Subcutaneous abdominal adipose tissue (tissue), 5 donors: ENCODE measurements around the gene RNPEP.
A peak's percentile ranks its signal among the peaks of the same experiment; 100 is the strongest.
"Not testable (repeated sequence)": the region's sequence is repeated elsewhere in the genome, so short reads cannot be mapped to it uniquely, and the experiment has no call there.

ENCODE experiments used
- H3K27ac ChIP-seq: one replicate; pipeline ENCODE4 v1.7.0; 2013; ENCODE audit warnings: low read depth, mild to moderate bottlenecking, inconsistent platforms, low read length, moderate library complexity
- H3K27me3 ChIP-seq, 5 donors: one replicate each; pipeline ENCODE4 v1.7.0; 2013; ENCODE audit warnings: low read length in 5 of 5, inconsistent platforms in 1 of 5; ENCODE audit not compliant: control insufficient read depth in 5 of 5, insufficient read depth in 4 of 5
- H3K36me3 ChIP-seq, 5 donors: one replicate each; pipeline ENCODE4 v1.7.0; 2013; ENCODE audit warnings: low read length in 5 of 5; ENCODE audit not compliant: control insufficient read depth in 5 of 5, insufficient read depth in 5 of 5
- H3K4me1 ChIP-seq, 5 donors: one replicate each; pipeline ENCODE4 v1.7.0; 2013; ENCODE audit warnings: low read length in 5 of 5, mild to moderate bottlenecking in 3 of 5, moderate library complexity in 1 of 5; ENCODE audit not compliant: control insufficient read depth in 5 of 5, insufficient read depth in 5 of 5
- H3K4me3 ChIP-seq, 5 donors: one replicate each; pipeline ENCODE4 v1.7.0; 2013; ENCODE audit warnings: low read length in 5 of 5, low read depth in 1 of 5
- H3K9ac ChIP-seq, 5 donors: one replicate each; pipeline ENCODE4 v1.7.0; 2013; ENCODE audit warnings: low read length in 5 of 5, mild to moderate bottlenecking in 4 of 5, moderate library complexity in 3 of 5
- H3K9me3 ChIP-seq, 5 donors: one replicate each; pipeline ENCODE4 v1.7.0; 2013; ENCODE audit warnings: low read length in 5 of 5; ENCODE audit not compliant: control insufficient read depth in 5 of 5
- donor health status: healthy.
- donor health status: healthy.
- donor health status: healthy.
- donor health status: healthy.
- donor health status: healthy.

Gene RNPEP

GRCh38 chr1:201955009-201955728 is 27.3 kb upstream of the RNPEP start, which contains the start of gene TIMM17A:
TIMM17A (plus strand) TSS chr1:201955503; CDS start chr1:201955527, 24 bp downstream.
- no peaks in the 10 kb centered on the region for H3K27me3 ChIP-seq
- H3K36me3 ChIP-seq, result peaks cover 0 to 17% (median 12%) of the 10 kb centered on the region in 5 donors
- H3K4me1 ChIP-seq, result peaks cover 0 to 19% (median 12%) of the 10 kb centered on the region in 5 donors
- no peaks in the 10 kb centered on the region for H3K9me3 ChIP-seq
- H3K4me3 ChIP-seq, result peak within 1 kb of the TSS; percentile 89 to 100 (median 99)
- H3K9ac ChIP-seq, result peak within 1 kb of the TSS; percentile 83 to 99 (median 86)
- peak within 1 kb of the TSS; percentile 84 for H3K27ac ChIP-seq

- Histone ChIP-seq H3K9ac (peak overlapping the region; percentile 80 to 99 (median 86)), H3K4me3 (peak overlapping the region; percentile 89 to 100 (median 99)), H3K4me1 (peaks cover 0 to 16% (median 12%) of the 10 kb centered on the region in 5 donors), H3K27me3 (no peaks in the 10 kb centered on the region), H3K36me3 (peaks cover 0 to 17% (median 15%) of the 10 kb centered on the region in 5 donors), H3K27ac (peak overlapping the region; percentile 84), H3K9me3 (no peaks in the 10 kb centered on the region)
Observed at GRCh38 chr1:201955729-201956143, 26.7 kb upstream of the RNPEP start.

DNA sequence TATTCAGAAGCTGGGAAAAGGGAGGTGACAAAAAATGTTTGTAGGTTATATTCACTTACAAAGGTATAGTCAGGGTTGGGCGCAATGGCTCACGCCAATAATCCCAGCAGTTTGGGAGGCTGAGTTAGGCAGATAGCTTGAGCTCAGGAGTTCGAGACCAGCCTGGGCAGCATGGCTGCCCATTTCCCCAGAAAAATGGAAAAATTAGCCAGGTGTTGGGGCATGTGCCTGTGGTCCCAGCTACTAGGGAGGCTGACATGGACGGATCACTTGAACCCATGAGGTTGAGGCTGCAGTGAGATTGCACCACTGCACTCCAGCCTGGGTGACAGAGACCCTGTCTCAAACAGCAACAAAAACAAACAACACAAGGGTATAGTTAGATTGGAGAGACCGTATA is 24.1 kb upstream of the RNPEP start:
- H3K27me3 ChIP-seq, result no peaks in the 10 kb centered on the region
- H3K4me3 ChIP-seq, result no peak overlapping the region
- H3K9me3 ChIP-seq, result no peaks in the 10 kb centered on the region
- H3K27ac ChIP-seq, result no peak overlapping the region
- H3K36me3 ChIP-seq, result peaks cover 5 to 43% (median 34%) of the 10 kb centered on the region in 5 donors
- no peak overlapping the region for H3K9ac ChIP-seq
- H3K4me1 ChIP-seq, result peaks cover 0 to 16% (median 12%) of the 10 kb centered on the region in 5 donors

DNA sequence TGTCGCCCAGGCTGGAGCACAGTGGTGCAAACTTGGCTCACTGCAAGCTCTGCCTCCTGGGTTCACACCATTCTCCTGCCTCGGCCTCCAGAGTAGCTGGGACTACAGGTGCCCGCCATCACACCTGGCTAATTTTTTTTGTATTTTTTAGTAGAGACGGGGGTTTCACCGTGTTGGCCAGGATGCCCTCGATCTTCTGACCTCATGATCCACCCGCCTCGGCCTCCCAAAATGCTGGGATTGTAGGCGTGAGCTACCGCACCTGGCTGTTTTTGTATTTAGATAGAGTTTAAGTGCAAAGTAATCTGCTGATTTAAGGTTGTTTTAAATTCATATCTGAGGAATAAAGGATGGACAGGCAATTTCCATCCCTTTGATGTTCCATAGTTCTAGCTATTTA is 20.1 kb upstream of the RNPEP start:
- H3K9ac ChIP-seq, H3K27ac ChIP-seq, H3K4me3 ChIP-seq, H3K9me3 ChIP-seq, H3K27me3 ChIP-seq, H3K4me1 ChIP-seq: not testable (repeated sequence)
- H3K36me3 ChIP-seq, result peaks cover 23 to 74% (median 61%) of the 10 kb centered on the region in 5 donors

- Histone ChIP-seq H3K27me3 (no peaks in the 10 kb centered on the region), H3K9ac (no peak overlapping the region), H3K4me1 (no peaks in the 10 kb centered on the region), H3K9me3 (no peaks in the 10 kb centered on the region), H3K36me3 (peaks cover 30 to 73% (median 55%) of the 10 kb centered on the region in 5 donors), H3K4me3 (no peak overlapping the region), H3K27ac (no peak overlapping the region)
Observed at GRCh38 chr1:201964261-201964660, 18.2 kb upstream of the RNPEP start.

DNA sequence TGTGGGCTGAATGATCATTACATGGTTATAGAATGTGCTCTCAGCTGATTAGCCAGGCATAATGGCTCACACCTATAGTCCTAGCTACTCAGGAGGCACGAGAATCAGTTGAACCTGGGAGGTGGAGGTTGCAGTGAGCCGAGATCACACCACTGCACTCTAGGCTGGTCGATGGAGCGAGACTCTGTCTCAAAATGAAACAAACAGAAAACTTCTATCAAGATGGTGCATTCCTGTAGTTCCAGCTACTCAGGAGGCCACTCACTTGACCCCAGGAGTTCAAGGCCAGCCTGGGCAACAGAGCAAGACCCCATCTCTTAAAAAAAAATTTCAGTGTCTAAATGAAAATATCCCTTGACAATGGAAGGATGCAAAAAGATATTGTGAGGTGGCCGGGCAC is 16.3 kb upstream of the RNPEP start:
- Histone ChIP-seq H3K27ac (no peak overlapping the region), H3K4me3 (no peak overlapping the region), H3K9ac (no peak overlapping the region), H3K36me3 (peaks cover 41 to 82% (median 67%) of the 10 kb centered on the region in 5 donors), H3K4me1 (no peaks in the 10 kb centered on the region), H3K9me3 (no peaks in the 10 kb centered on the region), H3K27me3 (no peaks in the 10 kb centered on the region)

DNA sequence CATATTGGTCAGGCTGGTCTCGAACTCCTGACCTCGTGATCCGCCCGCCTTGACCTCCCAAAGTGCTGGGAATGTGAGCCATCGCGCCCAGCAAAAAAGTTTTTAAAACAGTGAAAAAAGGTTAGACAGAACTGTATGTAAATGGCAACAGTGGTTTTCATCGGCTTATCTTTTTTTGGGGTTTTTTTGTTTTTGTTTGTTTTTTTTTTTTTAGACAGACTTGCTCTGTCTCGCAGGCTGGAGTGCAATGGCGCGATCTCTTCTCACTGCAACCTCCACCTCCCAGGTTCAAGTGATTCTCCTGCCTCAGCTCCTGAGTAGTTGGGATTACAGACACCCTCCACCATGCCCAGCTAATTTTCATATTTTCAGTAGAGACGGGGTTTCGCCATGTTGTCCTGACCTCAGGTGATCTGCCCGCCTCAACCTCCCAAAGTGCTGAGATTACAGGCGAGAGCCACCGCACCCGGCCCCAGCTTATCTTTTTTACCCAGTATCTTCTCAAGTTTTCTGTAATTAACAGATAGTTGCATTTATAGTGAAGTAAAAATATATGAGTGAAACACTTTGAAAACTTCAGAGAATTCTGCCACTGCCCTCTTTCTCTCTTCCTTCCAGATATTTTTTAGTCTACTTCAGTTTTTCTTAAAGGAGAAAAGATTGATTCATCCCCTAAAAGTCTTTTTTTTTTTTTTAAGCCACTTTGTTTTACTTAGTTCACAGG is 14.1 kb upstream of the RNPEP start:
- Histone ChIP-seq H3K27me3 (no peaks in the 10 kb centered on the region), H3K9me3 (no peaks in the 10 kb centered on the region), H3K9ac (no peak overlapping the region), H3K4me3 (no peak overlapping the region), H3K27ac (no peak overlapping the region), H3K36me3 (peaks cover 36 to 60% (median 51%) of the 10 kb centered on the region in 5 donors), H3K4me1 (peaks cover 0 to 5% (median 0%) of the 10 kb centered on the region in 5 donors)

DNA sequence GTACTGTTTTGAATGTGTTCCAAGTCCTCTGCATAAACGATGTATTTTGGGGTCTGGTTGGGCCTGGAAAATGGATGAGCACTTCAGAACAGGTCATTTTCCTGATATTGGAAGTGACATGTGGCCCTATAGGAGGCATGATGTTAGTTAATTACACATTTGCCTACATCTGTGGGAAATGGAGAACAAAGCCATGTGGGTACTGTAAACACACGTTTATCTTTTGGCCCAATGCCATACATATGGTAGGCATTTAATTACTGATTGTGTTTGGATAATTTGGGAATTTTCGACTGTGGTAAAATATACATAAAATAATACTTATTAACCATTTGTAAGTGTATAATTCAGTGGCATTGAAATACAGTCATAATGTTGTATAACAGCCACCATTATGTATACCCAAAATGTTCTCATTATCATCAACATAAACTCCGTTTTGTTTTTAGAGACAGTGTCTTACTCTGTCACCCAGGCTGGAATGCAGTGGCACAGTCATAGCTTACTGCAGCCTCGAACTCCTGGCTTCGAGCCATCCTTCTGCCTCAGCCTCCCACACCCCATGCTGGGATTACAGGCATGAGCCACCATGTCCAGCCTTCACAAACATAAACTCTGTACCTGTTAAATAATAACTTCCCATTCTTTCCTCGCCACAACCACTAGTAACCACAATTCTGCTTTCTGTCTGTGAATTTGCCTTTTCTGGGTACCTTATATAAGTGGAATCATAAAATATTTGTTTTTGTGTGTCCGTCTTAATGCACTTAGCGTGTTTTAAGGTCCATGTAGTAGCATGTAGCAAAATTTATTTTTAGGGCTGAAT is 11.9 kb upstream of the RNPEP start:
- no peaks in the 10 kb centered on the region for H3K9me3 ChIP-seq
- peaks cover 0 to 5% (median 0%) of the 10 kb centered on the region in 5 donors for H3K4me1 ChIP-seq
- H3K9ac ChIP-seq, result no peak overlapping the region
- no peak overlapping the region for H3K27ac ChIP-seq
- H3K36me3 ChIP-seq, result peaks cover 24 to 44% (median 35%) of the 10 kb centered on the region in 5 donors
- H3K4me3 ChIP-seq, result no peak overlapping the region
- no peaks in the 10 kb centered on the region for H3K27me3 ChIP-seq

GRCh38 chr1:201982082-201982622 is 296 bp upstream of the RNPEP start:
- peak overlapping the region; percentile 79 to 94 (median 88) for H3K4me3 ChIP-seq
- peaks cover 5 to 24% (median 13%) of the 10 kb centered on the region in 5 donors for H3K4me1 ChIP-seq
- peak overlapping the region; percentile 78 for H3K27ac ChIP-seq
- no peaks in the 10 kb centered on the region for H3K36me3 ChIP-seq
- H3K9me3 ChIP-seq, result no peaks in the 10 kb centered on the region
- no peaks in the 10 kb centered on the region for H3K27me3 ChIP-seq
- H3K9ac ChIP-seq, result peak overlapping the region in 2 of 5 donors; percentile 64 to 75
